Stimulated activated CD4-positive, alpha-beta T cell treated with anti-CD3 and anti-CD28 coated beads, Interleukin-1b, Interleukin-23, amount 100 ng/mL, for 24 hours (primary cell): ENCODE measurements around the gene SUZ12.
"Not testable (repeated sequence)": the region's sequence is repeated elsewhere in the genome, so short reads cannot be mapped to it uniquely, and the experiment has no call there.

Experiments used
- DNase-seq, 4 experiments: peaks; one replicate each; pipeline ENCODE4 v3.0.0-alpha.2; 2020; ENCODE audit warnings: low read depth in 4 of 4, low spot score in 1 of 4

Gene SUZ12

DNA sequence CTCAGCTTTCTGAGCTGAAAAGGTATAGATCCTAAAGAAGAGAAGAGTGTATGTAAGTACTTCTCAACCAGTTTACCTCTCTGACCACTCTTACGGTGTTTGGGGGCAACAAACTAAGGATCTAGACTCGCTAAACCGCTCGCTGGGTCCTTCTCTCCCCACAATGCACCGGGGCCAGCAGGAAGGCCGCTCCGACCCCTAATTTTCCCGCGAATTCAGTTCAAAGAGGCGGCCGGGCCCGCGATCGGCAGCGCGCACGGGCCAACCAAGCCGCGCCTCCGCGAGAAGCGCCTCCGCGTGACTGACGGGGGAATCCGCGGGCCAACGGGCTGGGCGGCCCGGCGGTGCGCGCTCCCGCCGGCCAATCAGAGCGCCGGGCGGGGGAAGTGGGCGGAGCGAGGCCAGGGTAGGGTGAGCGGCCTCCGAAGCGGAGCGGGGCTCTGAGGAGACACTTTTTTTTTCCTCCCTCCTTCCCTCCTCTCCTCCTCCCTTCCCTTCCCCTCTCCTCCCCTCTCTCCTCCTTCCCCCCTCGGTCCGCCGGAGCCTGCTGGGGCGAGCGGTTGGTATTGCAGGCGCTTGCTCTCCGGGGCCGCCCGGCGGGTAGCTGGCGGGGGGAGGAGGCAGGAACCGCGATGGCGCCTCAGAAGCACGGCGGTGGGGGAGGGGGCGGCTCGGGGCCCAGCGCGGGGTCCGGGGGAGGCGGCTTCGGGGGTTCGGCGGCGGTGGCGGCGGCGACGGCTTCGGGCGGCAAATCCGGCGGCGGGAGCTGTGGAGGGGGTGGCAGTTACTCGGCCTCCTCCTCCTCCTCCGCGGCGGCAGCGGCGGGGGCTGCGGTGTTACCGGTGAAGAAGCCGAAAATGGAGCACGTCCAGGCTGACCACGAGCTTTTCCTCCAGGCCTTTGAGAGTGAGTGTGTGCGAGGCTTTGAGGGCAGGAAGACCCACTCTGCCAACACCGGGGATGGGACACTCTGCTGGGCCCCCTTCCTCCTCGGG lies at the start of gene SUZ12:
TSS of gene SUZ12 (plus strand) at position 393 of the 995 bp plus-strand sequence. CDS start at position 633, 240 bp downstream.
- DNase-seq: peak; percentile 60 to 79 (median 68)

GRCh38 chr17:31888124-31888523 lies 48.7 kb upstream of the SUZ12 start:
- DNase-seq: no peak

- no peak for DNase-seq
Measured at GRCh38 chr17:31900877-31901276, 35.9 kb upstream of the SUZ12 start.

GRCh38 chr17:31902693-31903092 lies 34.1 kb upstream of the SUZ12 start:
- no peak for DNase-seq

DNA sequence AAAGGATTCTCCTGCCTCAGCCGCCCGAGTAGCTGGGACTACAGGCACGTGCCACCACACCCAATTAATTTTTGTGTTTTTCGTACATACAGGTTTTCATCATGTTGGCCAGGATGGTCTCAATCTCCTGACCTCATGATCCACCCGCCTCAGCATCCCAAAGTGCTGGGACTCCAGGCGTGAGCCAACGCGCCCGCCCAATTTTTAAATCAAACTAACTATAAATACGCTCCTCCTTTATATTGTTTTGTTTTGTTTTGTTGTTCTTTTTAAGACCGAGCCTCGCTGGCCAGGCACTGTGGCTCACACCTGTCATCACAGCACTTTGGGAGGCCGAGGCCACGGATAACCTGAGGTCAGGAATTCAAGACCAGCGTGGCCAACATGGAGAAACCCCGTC lies 33.4 kb upstream of the SUZ12 start:
- no peak for DNase-seq

GRCh38 chr17:31907342-31907962 lies 29.4 kb upstream of the SUZ12 start:
- DNase-seq: no peak

GRCh38 chr17:31908386-31908785 lies 28.4 kb upstream of the SUZ12 start:
- no peak for DNase-seq

DNA sequence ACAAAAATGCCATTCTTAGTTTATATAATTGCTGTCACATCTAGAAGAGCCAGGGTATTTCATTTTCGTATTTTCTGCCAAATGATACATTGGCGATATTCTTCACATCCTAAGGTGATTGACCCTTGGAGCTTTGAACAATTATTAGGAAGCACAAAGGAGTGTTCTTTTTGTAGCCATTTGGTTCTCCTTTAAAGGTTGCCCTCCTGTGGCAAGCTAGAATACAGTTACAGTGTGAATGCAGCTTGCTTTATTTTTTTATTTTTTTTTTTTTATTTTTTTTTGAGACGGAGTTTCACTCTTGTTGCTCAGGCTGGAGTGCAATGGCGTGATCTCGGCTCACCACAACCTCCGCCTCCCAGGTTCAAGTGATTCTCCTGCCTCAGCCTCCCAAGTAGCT lies 24.1 kb upstream of the SUZ12 start:
- not testable (repeated sequence) for DNase-seq

GRCh38 chr17:31915456-31916100 lies 21.2 kb upstream of the SUZ12 start:
- DNase-seq: no peak

- no peak for DNase-seq
Measured at GRCh38 chr17:31916491-31917064, 20.2 kb upstream of the SUZ12 start.

GRCh38 chr17:31917065-31917529 lies 19.7 kb upstream of the SUZ12 start:
- DNase-seq: no peak

DNA sequence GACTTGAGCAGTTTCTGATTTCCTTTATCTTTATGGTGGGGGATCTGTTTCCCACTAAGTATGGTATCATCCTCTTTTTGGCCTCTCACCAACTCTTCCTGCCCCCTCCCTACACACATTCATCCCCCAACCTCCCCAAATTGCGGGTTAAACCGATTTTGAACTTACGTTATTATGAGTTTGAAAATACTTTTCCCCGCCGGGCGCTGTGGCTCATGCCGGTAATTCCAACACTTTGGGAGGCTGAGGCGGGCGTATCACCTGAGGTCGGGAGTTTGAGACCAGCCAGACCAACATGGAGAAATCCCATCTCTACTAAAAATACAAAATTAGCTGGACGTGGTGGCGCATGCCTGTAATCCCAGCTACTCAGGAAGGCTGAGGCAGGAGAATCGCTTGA lies 19.1 kb upstream of the SUZ12 start:
- not testable (repeated sequence) for DNase-seq

DNA sequence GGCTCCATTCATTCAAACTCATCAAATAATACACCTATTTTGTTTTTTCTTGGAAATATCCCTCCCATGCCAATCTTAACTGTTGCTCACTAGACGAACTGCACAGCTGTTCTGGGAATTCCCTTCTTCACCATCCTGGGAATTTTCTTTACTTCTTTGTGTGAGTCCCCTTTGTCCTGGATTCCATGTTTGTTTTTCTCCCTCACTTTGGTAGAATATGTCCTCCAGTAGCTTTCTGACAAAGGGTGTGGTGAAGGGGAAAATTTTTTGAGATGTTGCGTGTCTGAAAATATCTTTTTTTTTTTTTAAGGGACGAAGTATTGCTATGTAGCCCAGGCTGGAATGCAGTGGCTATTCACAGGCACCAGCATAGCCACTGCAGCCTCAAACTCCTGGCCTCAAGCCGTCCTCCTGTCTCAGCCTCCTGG lies 18.1 kb upstream of the SUZ12 start:
- no peak for DNase-seq

- DNase-seq: no peak
Measured at GRCh38 chr17:31919802-31920525, 16.8 kb upstream of the SUZ12 start.

DNA sequence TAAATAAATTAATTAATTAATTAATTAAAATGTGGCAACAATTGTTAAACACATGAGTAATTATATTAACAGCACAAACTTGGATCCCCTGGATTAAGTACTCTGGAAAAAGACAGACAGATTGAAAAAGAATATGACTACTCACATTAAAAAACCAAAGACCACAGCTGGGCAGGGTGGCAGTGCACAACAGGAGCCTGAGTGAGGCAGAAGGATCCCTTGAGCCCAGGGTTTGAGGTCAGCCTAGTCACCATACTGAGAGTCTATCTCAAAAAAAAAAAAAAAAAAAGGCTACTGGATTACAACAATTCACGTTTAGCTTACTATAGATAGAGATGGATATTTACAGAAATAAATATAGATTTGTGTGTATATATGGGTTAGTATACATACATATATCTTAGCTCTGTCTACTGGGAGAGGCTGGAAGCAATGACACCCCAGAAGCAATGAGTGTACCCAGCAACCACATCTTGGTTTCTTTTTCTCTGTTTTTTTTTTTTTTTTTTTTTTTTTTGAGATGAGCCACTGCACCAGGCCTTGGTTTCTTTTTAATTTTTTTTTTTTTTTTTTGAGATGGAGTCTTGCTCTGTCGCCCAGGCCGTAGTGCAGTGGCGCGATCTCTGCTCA lies 10.6 kb upstream of the SUZ12 start:
- DNase-seq: no peak

- DNase-seq: no peak
Measured at GRCh38 chr17:31931756-31932155, 5.1 kb upstream of the SUZ12 start.

DNA sequence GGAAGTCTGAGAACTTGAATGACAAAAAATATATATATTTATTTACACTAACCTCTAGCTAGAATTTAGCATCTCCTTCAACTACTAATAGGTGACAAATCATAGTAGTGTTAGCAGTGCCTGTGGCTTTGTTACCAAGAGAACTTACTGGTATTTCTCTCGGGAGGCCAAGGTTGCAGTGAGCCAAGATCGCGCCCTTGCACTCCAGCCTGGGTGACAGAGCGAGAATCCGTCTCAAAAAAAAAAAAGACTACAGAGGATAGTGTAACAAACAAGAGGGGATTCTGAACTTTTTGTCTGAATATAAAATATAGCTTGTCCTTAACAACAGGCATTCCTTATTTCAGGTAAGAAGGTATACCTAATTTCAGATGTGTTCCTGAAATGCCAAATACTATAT lies 1.3 kb upstream of the SUZ12 start:
- DNase-seq: no peak

DNA sequence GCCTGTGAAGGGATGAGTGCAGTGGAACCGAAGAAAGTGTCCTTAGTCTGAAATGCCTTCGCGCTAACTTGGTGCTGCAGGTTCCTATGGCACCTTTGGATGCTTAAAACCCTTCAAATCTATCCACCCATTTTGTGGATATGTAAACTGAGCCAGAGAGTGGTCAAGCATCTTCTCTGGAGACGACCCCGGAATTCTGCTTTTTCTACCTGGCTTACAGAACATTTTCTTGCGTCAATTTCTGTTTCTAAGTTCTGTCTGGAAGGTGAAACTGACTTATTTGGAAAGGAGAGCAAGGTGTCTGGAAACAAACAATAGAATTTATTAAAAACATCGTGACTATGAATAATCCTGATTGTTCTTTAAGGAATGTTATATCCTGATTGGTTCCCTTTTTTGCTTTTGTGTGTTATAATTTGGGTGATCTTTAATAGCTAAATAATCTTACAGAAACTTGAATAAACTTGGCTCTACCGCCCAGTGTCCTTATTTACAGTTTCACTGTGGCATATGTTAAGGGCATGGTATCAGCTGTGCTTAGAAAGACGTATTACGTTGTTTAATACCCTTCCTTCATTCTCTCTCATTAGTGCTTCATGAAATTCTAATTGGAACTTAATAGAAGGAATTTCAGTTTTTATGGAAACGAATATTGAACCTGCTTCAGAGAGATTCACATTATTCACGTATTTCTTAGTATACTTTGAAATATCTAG lies 1.3 kb downstream of the SUZ12 start:
- not testable (repeated sequence) for DNase-seq

DNA sequence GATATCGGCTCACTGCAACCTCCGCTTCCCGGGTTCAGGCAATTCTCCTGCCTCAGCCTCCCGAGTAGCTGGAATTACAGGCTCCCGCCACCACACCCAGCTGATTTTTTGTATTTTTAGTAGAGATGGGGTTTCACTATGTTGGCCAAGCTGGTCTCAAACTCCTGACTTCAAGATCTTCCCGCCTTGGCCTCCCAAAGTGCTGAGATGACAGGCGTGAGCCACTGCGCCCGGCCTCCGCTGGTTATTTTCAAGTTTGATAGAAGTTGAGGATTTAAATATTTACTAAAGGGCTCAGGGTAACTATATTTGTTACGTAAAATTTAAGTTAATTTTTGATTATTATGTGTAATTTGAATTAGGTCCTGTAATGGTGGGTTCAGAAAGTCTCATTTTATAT lies 5.1 kb downstream of the SUZ12 start:
- DNase-seq: not testable (repeated sequence)
